SK-N-SH (cell line): ENCODE results near the gene SRGAP1. TPM values are rescaled to one million over a fixed set of nuclear protein-coding genes. Genes with fewer than 3 reads are reported as not detected.

ENCODE experiments used
- CTCF ChIA-PET: fragments of 300-600, 350-600 bp; formaldehyde crosslinking; extraction: SDS; loops from one replicate; lab custom pipeline; 2021; lab: Yijun Ruan, JAX
- POLR2A ChIA-PET: fragments of 350-600 bp; sonication (Branson Sonifier 250); formaldehyde crosslinking; extraction: SDS; loops from one replicate; lab custom pipeline; 2020; ENCODE audit warnings: antibody characterized with exemption, inconsistent platforms; lab: Yijun Ruan, JAX
- DNase-seq: peaks from one replicate; pipeline ENCODE4 v3.0.0; 2012
- H2AFZ ChIP-seq: fragments of 200-600 bp; sonication (generic); 2 replicates; pipeline ENCODE4 v1.8.1; 2016; ENCODE audit warnings: antibody characterized with exemption, mild to moderate bottlenecking, low read depth
- H3F3A ChIP-seq: fragments of 200-600 bp; sonication (generic); replicated peaks from 2 replicates; pipeline ENCODE3; 2016; ENCODE audit warnings: antibody characterized with exemption, mild to moderate bottlenecking; ENCODE audit not compliant: insufficient read depth
- H3K27ac ChIP-seq, 2 experiments: fragments of 200-500 bp in 1 of 2; fragments of 200-600 bp in 1 of 2; sonication (Bioruptor generic) in 1 of 2; sonication (generic), shearing (Covaris generic) in 1 of 2; 2 replicates each; pipeline versions ENCODE4 v1.5.1 to v1.6.1; 2014 to 2016; ENCODE audit warnings: low read depth in 2 of 2, inconsistent platforms in 1 of 2, low read length in 1 of 2, mild to moderate bottlenecking in 1 of 2, mixed read lengths in 1 of 2
- H3K27me3 ChIP-seq: fragments of 200-600 bp; sonication (generic), shearing (Covaris generic); 2 replicates; pipeline ENCODE4 v1.6.1; 2016; ENCODE audit warnings: mixed run types; ENCODE audit not compliant: insufficient read depth
- H3K36me3 ChIP-seq, 2 experiments: fragments of 200-500 bp in 1 of 2; fragments of 200-600 bp in 1 of 2; sonication (Bioruptor generic) in 1 of 2; sonication (generic) in 1 of 2; replicated peaks in 1 of 2; 2 replicates each; pipeline versions ENCODE3 to v1.5.1; 2014 to 2016; ENCODE audit warnings: low read length in 1 of 2, mild to moderate bottlenecking in 1 of 2; ENCODE audit not compliant: insufficient read depth in 2 of 2, control insufficient read depth in 1 of 2
- H3K4me1 ChIP-seq, 2 experiments: fragments of 200-500 bp in 1 of 2; fragments of 200-600 bp in 1 of 2; sonication (Bioruptor generic) in 1 of 2; sonication (generic), shearing (Covaris generic) in 1 of 2; 2 replicates each; pipeline versions ENCODE4 v1.5.1 to v1.6.1; 2014 to 2016; ENCODE audit warnings: low read depth in 1 of 2, low read length in 1 of 2, mixed run types in 1 of 2; ENCODE audit not compliant: insufficient read depth in 2 of 2, control insufficient read depth in 1 of 2
- H3K4me2 ChIP-seq: fragments of 200-600 bp; sonication (generic), shearing (Covaris generic); 2 replicates; pipeline ENCODE4 v1.6.1; 2017; ENCODE audit warnings: mixed run types
- H3K4me3 ChIP-seq, 2 experiments: fragments of 200-500 bp in 1 of 2; fragments of 200-600 bp in 1 of 2; sonication (Bioruptor generic) in 1 of 2; sonication (generic), shearing (Covaris generic) in 1 of 2; 2 replicates each; pipeline versions ENCODE4 v1.5.1 to v1.8.1; 2014 to 2016; ENCODE audit warnings: low read depth in 2 of 2, inconsistent platforms in 1 of 2, low read length in 1 of 2, mild to moderate bottlenecking in 1 of 2, mixed read lengths in 1 of 2, moderate library complexity in 1 of 2
- H3K79me2 ChIP-seq: fragments of 200-600 bp; sonication (generic); 2 replicates; pipeline ENCODE4 v1.8.1; 2017; ENCODE audit warnings: mild to moderate bottlenecking; ENCODE audit not compliant: insufficient read depth
- H3K9ac ChIP-seq: fragments of 200-600 bp; sonication (generic); 2 replicates; pipeline ENCODE4 v1.6.1; 2017; ENCODE audit warnings: mixed run types
- H3K9me2 ChIP-seq: fragments of 200-600 bp; sonication (generic); 2 replicates; pipeline ENCODE4 v1.6.1; 2017; ENCODE audit warnings: mixed run types
- H3K9me3 ChIP-seq: fragments of 200-600 bp; sonication (generic); 2 replicates; pipeline ENCODE4 v1.6.1; 2017; ENCODE audit warnings: mixed run types, mild to moderate bottlenecking, moderate library complexity
- H4K20me1 ChIP-seq: fragments of 200-600 bp; sonication (generic); 2 replicates; pipeline ENCODE4 v1.6.1; 2017; ENCODE audit warnings: mild to moderate bottlenecking, mixed run types; ENCODE audit not compliant: insufficient read depth
- EP300 ChIP-seq, 2 experiments: IDR thresholded peaks; 2 replicates each; pipeline versions ENCODE4 v1.4.0 to v1.6.1; 2012; ENCODE audit warnings: borderline replicate concordance in 1 of 2, low read depth in 1 of 2, low read length in 1 of 2
- EZH2phosphoT487 ChIP-seq: fragments of 200-600 bp; sonication (generic); IDR thresholded peaks from 2 replicates; pipeline ENCODE4 v1.6.1; 2017; ENCODE audit warnings: low read depth, mixed run types, mild to moderate bottlenecking, antibody characterized with exemption, moderate library complexity, borderline replicate concordance
- FOSL2 ChIP-seq: IDR thresholded peaks from 2 replicates; pipeline ENCODE4 v1.4.0; 2012; ENCODE audit warnings: low read depth, mild to moderate bottlenecking, moderate library complexity, borderline replicate concordance
- FOXJ3 ChIP-seq: sonication (generic); formaldehyde crosslinking; IDR thresholded peaks from 2 replicates; pipeline ENCODE4 v1.5.1; 2020; ENCODE audit warnings: mild to moderate bottlenecking, missing genetic modification reagents
- FOXM1 ChIP-seq: IDR thresholded peaks from 2 replicates; pipeline ENCODE4 v1.4.0; 2012; ENCODE audit warnings: low read depth, mild to moderate bottlenecking
- GABPA ChIP-seq: IDR thresholded peaks from 2 replicates; pipeline ENCODE4 v1.4.0; 2012; ENCODE audit warnings: low read depth, mild to moderate bottlenecking
- GATA2 ChIP-seq: sonication (generic); formaldehyde crosslinking; IDR thresholded peaks from 2 replicates; pipeline ENCODE4 v1.5.0; 2020; ENCODE audit warnings: mild to moderate bottlenecking, missing genetic modification reagents
- JUND ChIP-seq: IDR thresholded peaks from 2 replicates; pipeline ENCODE4 v1.4.0; 2012
- MEF2A ChIP-seq: IDR thresholded peaks from 2 replicates; pipeline ENCODE4 v1.4.0; 2012; ENCODE audit warnings: low read depth, borderline replicate concordance
- MXI1 ChIP-seq: IDR thresholded peaks from 2 replicates; pipeline ENCODE4 v1.6.1; 2012; ENCODE audit warnings: mild to moderate bottlenecking, low read depth, low read length, improper control_type of control experiment
- NRF1 ChIP-seq: IDR thresholded peaks from 2 replicates; pipeline ENCODE4 v1.6.1; 2012; ENCODE audit warnings: low read depth, mild to moderate bottlenecking, low read length
- RAD21 ChIP-seq: IDR thresholded peaks from 2 replicates; pipeline ENCODE4 v1.6.1; 2012; ENCODE audit warnings: mild to moderate bottlenecking, low read length
- RFX5 ChIP-seq: IDR thresholded peaks from 2 replicates; pipeline ENCODE4 v1.6.1; 2012; ENCODE audit warnings: mild to moderate bottlenecking, improper control_type of control experiment, low read length
- RXRA ChIP-seq: IDR thresholded peaks from 2 replicates; pipeline ENCODE4 v1.4.0; 2012; ENCODE audit warnings: low read depth, mild to moderate bottlenecking, borderline replicate concordance
- SMC3 ChIP-seq: IDR thresholded peaks from 2 replicates; pipeline ENCODE4 v1.6.1; 2012; ENCODE audit warnings: low read depth, low read length, improper control_type of control experiment
- YY1 ChIP-seq: IDR thresholded peaks from 2 replicates; pipeline ENCODE4 v1.4.0; 2012; ENCODE audit warnings: low read depth, mild to moderate bottlenecking
- WGBS: methylation state at CpG from one replicate; pipeline ENCODE4 v1.1.6; 2017; ENCODE audit warnings: low lambda C conversion rate; 5-methylcytosine and 5-hydroxymethylcytosine counted together
- polyA plus RNA-seq, 3 experiments: library from polyadenylated mRNA; depleted of rRNA; stranded (reverse); fragments of >200 nt; gene quantifications; 2 replicates each; pipeline ENCODE4 v1.2.3, GENCODE V29; 2012
- TF ChIP-seq, protein P1 (sequence below): IDR thresholded peaks from 2 replicates; pipeline ENCODE4 v1.4.0; 2012; ENCODE audit warnings: low read depth, borderline replicate concordance
- TF ChIP-seq, protein P2 (sequence below): fragments of 150-350 bp; IDR thresholded peaks from 2 replicates; pipeline ENCODE4 v1.6.1; 2016; ENCODE audit warnings: mild to moderate bottlenecking, low read depth, low read length
- TF ChIP-seq, protein P3 (sequence below): IDR thresholded peaks from 2 replicates; pipeline ENCODE4; 2012
- TF ChIP-seq, protein P4 (sequence below): IDR thresholded peaks from 2 replicates; pipeline ENCODE4 v1.4.0; 2012; ENCODE audit warnings: low read depth
- TF ChIP-seq, protein P5 (sequence below): IDR thresholded peaks from 2 replicates; pipeline ENCODE4 v1.6.1; 2012; ENCODE audit warnings: mild to moderate bottlenecking, low read depth, low read length, moderate library complexity

Gene SRGAP1
- polyA plus RNA-seq, 1 of the 3 experiments (the other 2 are of a cell fraction): 2.6 TPM

DNA sequence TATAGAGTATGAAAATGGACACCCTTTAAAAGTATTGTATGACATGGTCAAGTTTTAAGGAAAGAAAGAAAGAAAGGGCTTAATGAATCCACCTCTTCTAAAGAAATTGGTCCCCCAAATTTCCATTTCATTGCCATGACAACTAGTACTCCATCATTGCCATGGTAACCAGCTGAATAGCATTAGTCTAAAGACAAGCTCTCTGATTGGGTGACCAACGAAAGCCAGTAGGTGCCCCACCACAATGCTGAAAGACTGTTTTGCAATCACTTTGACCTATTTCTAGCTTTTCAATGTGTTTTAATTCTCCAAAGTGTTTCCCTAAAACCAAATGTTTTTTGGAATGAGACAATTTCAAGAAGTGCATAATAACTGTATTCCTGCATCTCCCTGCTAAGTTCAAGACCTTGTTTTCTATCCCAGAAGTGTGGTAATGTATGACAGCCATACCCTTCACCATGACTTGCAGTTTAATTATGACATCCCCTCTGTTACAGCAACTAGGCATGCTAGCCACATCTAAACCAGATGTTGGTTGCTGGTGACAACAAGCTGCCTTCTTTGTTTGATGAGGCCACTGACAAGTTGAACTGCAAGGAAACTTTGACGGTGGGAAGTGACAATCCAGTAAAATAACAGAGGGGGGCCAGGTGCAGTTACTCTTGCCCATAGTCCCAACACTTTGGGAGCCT, 330.9 kb downstream of the SRGAP1 start:
- no peak overlapping the region for H3K27ac ChIP-seq
- H4K20me1 ChIP-seq: no peaks in the 10 kb centered on the region
- WGBS: 98% methylated on average over 2 of the region's 2 CpGs
- POLR2A ChIA-PET: no interaction called here
- H3K79me2 ChIP-seq: no peaks in the 10 kb centered on the region
- peaks cover 35% of the 10 kb centered on the region for H3F3A ChIP-seq
- H3K4me3 ChIP-seq: no peak overlapping the region
- DNase-seq: no peak
- no peak overlapping the region for H3K4me2 ChIP-seq
- no peak overlapping the region for H3K9ac ChIP-seq
- TF ChIP-seq EP300 (IDR thresholded peaks at IDR 0.05; ENCODE audit: borderline replicate concordance in 1 of 2, low read depth in 1 of 2, low read length in 1 of 2) (no peak), MEF2A (no peak), EZH2phosphoT487 (no peak), FOXM1 (no peak), GABPA (no peak), RXRA (no peak), RFX5 (no peak), NRF1 (no peak), JUND (no peak), RAD21 (no peak), SMC3 (no peak)
- TF ChIP-seq, protein P1, sequence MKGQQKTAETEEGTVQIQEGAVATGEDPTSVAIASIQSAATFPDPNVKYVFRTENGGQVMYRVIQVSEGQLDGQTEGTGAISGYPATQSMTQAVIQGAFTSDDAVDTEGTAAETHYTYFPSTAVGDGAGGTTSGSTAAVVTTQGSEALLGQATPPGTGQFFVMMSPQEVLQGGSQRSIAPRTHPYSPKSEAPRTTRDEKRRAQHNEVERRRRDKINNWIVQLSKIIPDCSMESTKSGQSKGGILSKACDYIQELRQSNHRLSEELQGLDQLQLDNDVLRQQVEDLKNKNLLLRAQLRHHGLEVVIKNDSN: no peak
- TF ChIP-seq, protein P2, sequence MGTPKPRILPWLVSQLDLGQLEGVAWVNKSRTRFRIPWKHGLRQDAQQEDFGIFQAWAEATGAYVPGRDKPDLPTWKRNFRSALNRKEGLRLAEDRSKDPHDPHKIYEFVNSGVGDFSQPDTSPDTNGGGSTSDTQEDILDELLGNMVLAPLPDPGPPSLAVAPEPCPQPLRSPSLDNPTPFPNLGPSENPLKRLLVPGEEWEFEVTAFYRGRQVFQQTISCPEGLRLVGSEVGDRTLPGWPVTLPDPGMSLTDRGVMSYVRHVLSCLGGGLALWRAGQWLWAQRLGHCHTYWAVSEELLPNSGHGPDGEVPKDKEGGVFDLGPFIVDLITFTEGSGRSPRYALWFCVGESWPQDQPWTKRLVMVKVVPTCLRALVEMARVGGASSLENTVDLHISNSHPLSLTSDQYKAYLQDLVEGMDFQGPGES: no peak
- TF ChIP-seq, protein P3, sequence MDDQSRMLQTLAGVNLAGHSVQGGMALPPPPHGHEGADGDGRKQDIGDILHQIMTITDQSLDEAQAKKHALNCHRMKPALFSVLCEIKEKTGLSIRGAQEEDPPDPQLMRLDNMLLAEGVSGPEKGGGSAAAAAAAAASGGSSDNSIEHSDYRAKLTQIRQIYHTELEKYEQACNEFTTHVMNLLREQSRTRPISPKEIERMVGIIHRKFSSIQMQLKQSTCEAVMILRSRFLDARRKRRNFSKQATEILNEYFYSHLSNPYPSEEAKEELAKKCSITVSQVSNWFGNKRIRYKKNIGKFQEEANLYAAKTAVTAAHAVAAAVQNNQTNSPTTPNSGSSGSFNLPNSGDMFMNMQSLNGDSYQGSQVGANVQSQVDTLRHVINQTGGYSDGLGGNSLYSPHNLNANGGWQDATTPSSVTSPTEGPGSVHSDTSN: no peak
- no peaks in the 10 kb centered on the region for H3K36me3 ChIP-seq
- CTCF ChIA-PET: interaction anchor here (1.7 to 3.9 kb wide), 2 partner anchors 33 to 331 kb away, joined by 3 to 21 read pairs; partner anchors contain the start of gene SRGAP1
- no peaks in the 10 kb centered on the region for H3K9me3 ChIP-seq
- peaks cover 2 to 31% of the 10 kb centered on the region in 2 experiments for H3K4me1 ChIP-seq
- H3K27me3 ChIP-seq: no peaks in the 10 kb centered on the region
- no peak overlapping the region for H2AFZ ChIP-seq
- no peaks in the 10 kb centered on the region for H3K9me2 ChIP-seq

DNA sequence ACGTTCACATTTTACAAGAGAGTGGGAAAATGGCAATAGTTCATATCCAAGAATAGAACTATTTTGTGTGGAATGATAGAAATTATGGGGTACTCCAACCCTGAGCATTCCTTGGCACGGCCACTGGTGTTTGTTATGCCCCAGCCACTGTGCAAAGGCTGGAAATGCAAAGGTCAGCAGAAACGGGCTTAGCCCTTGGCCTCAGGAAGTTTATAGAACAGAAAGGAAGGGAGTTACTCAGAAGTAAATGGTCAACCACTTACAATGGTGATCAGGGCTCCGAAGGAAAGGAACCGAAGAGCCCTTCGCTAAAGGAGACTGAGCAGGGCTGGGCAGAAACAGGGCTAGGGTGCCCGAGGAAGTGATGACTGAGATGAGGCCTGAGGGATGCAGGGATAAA, 332.5 kb downstream of the SRGAP1 start:
- Histone ChIP-seq H3K79me2 (no peaks in the 10 kb centered on the region), H2AFZ (no peak overlapping the region), H3K9me2 (no peaks in the 10 kb centered on the region), H3K4me1 (peaks cover 3 to 20% of the 10 kb centered on the region in 2 experiments), H3K4me2 (no peak overlapping the region), H4K20me1 (no peaks in the 10 kb centered on the region), H3K27me3 (no peaks in the 10 kb centered on the region), H3K4me3 (no peak overlapping the region), H3K9me3 (no peaks in the 10 kb centered on the region), H3F3A (peaks cover 37% of the 10 kb centered on the region), H3K9ac (no peak overlapping the region), H3K36me3 (no peaks in the 10 kb centered on the region), H3K27ac (no peak overlapping the region)
- CTCF ChIA-PET: interaction anchor here (3.9 kb wide), 1 partner anchor 333 kb away, joined by 21 read pairs; the partner anchor contains the start of gene SRGAP1
- no peak for DNase-seq
- WGBS: 96% methylated on average over 7 of the region's 7 CpGs
- POLR2A ChIA-PET: no interaction called here
- TF ChIP-seq EZH2phosphoT487 (no peak), MXI1 (no peak), FOXJ3 (no peak), FOSL2 (no peak), YY1 (no peak), GATA2 (no peak), MEF2A (no peak)
- TF ChIP-seq, protein P4, sequence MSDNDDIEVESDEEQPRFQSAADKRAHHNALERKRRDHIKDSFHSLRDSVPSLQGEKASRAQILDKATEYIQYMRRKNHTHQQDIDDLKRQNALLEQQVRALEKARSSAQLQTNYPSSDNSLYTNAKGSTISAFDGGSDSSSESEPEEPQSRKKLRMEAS: no peak
- TF ChIP-seq, protein P5, sequence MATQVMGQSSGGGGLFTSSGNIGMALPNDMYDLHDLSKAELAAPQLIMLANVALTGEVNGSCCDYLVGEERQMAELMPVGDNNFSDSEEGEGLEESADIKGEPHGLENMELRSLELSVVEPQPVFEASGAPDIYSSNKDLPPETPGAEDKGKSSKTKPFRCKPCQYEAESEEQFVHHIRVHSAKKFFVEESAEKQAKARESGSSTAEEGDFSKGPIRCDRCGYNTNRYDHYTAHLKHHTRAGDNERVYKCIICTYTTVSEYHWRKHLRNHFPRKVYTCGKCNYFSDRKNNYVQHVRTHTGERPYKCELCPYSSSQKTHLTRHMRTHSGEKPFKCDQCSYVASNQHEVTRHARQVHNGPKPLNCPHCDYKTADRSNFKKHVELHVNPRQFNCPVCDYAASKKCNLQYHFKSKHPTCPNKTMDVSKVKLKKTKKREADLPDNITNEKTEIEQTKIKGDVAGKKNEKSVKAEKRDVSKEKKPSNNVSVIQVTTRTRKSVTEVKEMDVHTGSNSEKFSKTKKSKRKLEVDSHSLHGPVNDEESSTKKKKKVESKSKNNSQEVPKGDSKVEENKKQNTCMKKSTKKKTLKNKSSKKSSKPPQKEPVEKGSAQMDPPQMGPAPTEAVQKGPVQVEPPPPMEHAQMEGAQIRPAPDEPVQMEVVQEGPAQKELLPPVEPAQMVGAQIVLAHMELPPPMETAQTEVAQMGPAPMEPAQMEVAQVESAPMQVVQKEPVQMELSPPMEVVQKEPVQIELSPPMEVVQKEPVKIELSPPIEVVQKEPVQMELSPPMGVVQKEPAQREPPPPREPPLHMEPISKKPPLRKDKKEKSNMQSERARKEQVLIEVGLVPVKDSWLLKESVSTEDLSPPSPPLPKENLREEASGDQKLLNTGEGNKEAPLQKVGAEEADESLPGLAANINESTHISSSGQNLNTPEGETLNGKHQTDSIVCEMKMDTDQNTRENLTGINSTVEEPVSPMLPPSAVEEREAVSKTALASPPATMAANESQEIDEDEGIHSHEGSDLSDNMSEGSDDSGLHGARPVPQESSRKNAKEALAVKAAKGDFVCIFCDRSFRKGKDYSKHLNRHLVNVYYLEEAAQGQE: no peak
